Measurements from ENCODE around the gene LMBRD2. TPM values are rescaled to one million over a fixed set of nuclear protein-coding genes. Genes with fewer than 3 reads are reported as not detected.

LMBRD2 gene
- total and polyA plus RNA-seq, 7 experiments from 2014 or later, result 4.1 to 17.1 (median 7.9) TPM

DNA sequence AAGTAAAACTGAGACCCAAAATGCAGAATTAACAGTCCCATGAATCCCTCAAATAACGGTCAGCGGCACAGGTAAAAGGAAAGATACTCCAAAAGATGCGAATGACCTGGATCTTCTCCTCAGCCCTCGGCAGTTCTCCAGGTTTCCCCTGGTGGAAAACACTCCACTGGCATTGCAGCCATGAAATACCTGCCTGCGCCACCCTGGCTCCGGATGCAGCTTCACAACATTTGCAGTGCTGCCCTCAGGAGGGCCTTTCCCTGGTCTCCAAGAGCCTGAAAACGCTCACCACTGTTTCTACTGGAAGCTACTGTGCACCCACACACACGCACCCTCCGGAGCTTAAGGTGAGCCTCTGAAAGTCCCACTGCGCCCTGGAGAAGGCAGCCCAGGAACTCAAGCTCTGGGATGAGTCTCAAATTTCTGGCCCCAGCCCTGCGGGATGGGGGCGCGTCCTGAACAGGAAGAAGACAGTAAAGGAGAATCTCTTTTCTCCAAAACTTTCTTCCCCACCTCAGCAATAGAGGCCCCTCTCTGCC is 85.6 kb downstream of the LMBRD2 start:
- no peaks in the 10 kb centered on the region for H3K36me3 ChIP-seq (ENCODE audit: control insufficient read depth in 2 of 3, insufficient read depth in 3 of 3, low read length in 3 of 3)
- ChIA-PET POLR2A (no interaction called here), CTCF (interaction anchor here (1.4 kb wide), 1 partner anchor 13 kb away, joined by 3 read pairs; no protein-coding TSS in a partner anchor)
- no peak overlapping the region for H3K27ac Mint-ChIP-seq
- H3K4me1 ChIP-seq (ENCODE audit: control insufficient read depth in 2 of 2, insufficient read depth in 2 of 2, low read length in 2 of 2), result no peaks in the 10 kb centered on the region
- H3K4me3 ChIP-seq (ENCODE audit: low read length), result no peak overlapping the region
- no peaks in the 10 kb centered on the region for H3K36me3 Mint-ChIP-seq
- H3K4me1 Mint-ChIP-seq, result peaks cover 6 to 14% (median 9%) of the 10 kb centered on the region in 7 donors
- peaks cover 0 to 2% (median 0%) of the 10 kb centered on the region in 11 donors for H3K9me3 Mint-ChIP-seq
- H3K27me3 Mint-ChIP-seq, result peaks cover 31 to 57% (median 34%) of the 10 kb centered on the region in 5 donors
- H3K27me3 ChIP-seq (ENCODE audit: control insufficient read depth in 2 of 2, insufficient read depth in 2 of 2, low read length in 2 of 2), result no peaks in the 10 kb centered on the region
- H3K4me3 Mint-ChIP-seq, result no peak overlapping the region
- intact Hi-C loops (cut with micrococcal nuclease), result no loop called here
- DNase-seq (no peak), ATAC-seq (no peak)
- H3K27ac ChIP-seq (ENCODE audit: low read depth, low read length), result no peak overlapping the region
- H3K9me3 ChIP-seq (ENCODE audit: control insufficient read depth in 2 of 3, low read length in 3 of 3), result no peaks in the 10 kb centered on the region

GRCh38 chr5:36060420-36060887 is 91.2 kb downstream of the LMBRD2 start:
- H3K27me3 Mint-ChIP-seq, result peaks cover 6 to 41% (median 27%) of the 10 kb centered on the region in 5 donors
- no peak for ATAC-seq
- H3K27ac Mint-ChIP-seq, result no peak overlapping the region
- ChIA-PET CTCF (no interaction called here), POLR2A (no interaction called here)
- no peaks in the 10 kb centered on the region for H3K36me3 ChIP-seq (ENCODE audit: control insufficient read depth in 2 of 3, insufficient read depth in 3 of 3, low read length in 3 of 3)
- no peaks in the 10 kb centered on the region for H3K27me3 ChIP-seq (ENCODE audit: control insufficient read depth in 2 of 2, insufficient read depth in 2 of 2, low read length in 2 of 2)
- no peaks in the 10 kb centered on the region for H3K9me3 ChIP-seq (ENCODE audit: control insufficient read depth in 2 of 3, low read length in 3 of 3)
- H3K36me3 Mint-ChIP-seq, result no peaks in the 10 kb centered on the region
- peaks cover 0 to 4% (median 0%) of the 10 kb centered on the region in 11 donors for H3K9me3 Mint-ChIP-seq
- no peak overlapping the region for H3K4me3 ChIP-seq (ENCODE audit: low read length)
- H3K27ac ChIP-seq (ENCODE audit: low read depth, low read length), result no peak overlapping the region
- intact Hi-C loops (cut with micrococcal nuclease), result no loop called here
- H3K4me3 Mint-ChIP-seq, result no peak overlapping the region
- H3K4me1 ChIP-seq (ENCODE audit: control insufficient read depth in 2 of 2, insufficient read depth in 2 of 2, low read length in 2 of 2), result no peaks in the 10 kb centered on the region
- H3K4me1 Mint-ChIP-seq, result peaks cover 0 to 3% (median 0%) of the 10 kb centered on the region in 7 donors
- no peak for DNase-seq

DNA sequence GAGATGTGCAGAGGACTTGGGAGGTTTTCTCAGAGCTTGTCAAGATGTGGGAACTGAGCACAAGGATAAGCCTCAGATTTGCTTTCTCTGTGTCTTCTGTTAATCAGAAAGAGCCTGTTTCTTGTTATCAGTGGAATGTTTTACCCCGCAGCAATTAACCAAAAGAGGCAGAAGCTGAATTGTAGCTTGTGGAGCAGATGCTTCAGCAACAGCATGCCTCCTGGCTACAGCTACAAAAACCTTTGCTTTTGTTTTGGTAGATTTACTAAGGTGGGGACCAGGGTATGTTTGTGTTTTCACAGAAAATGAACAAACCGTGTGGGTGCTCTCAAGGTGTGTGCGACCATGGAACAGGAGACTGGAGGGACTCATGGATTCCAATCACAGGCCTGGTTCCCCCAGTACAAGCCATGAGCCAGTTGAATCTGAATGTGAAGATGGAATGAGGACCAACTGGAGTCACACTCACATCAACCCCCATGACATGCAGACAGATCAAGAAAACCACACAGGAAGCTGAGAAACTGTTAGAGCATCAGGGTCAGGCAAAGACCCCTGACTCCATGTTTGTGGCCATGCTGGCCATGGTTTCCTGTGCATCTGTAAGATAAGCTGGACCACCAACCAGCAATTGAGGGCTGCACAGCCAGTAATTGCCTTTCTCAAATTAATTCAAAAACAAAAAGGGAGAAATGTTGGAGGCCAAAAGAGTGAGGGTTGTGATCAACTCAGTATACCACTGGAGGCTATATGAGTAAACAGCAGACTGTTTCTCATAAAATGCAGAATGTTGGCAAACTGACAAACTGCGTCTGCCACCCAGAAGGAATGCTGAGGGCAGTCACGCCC is 91.9 kb downstream of the LMBRD2 start:
- ATAC-seq (no peak), DNase-seq (no peak)
- Histone ChIP-seq H3K36me3 (ENCODE audit: control insufficient read depth in 2 of 3, insufficient read depth in 3 of 3, low read length in 3 of 3) (no peaks in the 10 kb centered on the region), H3K27ac (ENCODE audit: low read depth, low read length) (no peak overlapping the region), H3K27me3 (ENCODE audit: control insufficient read depth in 2 of 2, insufficient read depth in 2 of 2, low read length in 2 of 2) (no peaks in the 10 kb centered on the region), H3K4me1 (ENCODE audit: control insufficient read depth in 2 of 2, insufficient read depth in 2 of 2, low read length in 2 of 2) (no peaks in the 10 kb centered on the region), H3K4me3 (ENCODE audit: low read length) (no peak overlapping the region), H3K9me3 (ENCODE audit: control insufficient read depth in 2 of 3, low read length in 3 of 3) (no peaks in the 10 kb centered on the region)
- H3K27me3 Mint-ChIP-seq, result peaks cover 6 to 35% (median 22%) of the 10 kb centered on the region in 5 donors
- H3K9me3 Mint-ChIP-seq, result peaks cover 0 to 4% (median 0%) of the 10 kb centered on the region in 11 donors
- H3K4me1 Mint-ChIP-seq, result peaks cover 0 to 3% (median 0%) of the 10 kb centered on the region in 7 donors
- intact Hi-C loops (cut with micrococcal nuclease), result no loop called here
- POLR2A ChIA-PET, result no interaction called here
- H3K4me3 Mint-ChIP-seq, result no peak overlapping the region
- no peaks in the 10 kb centered on the region for H3K36me3 Mint-ChIP-seq
- CTCF ChIA-PET, result no interaction called here
- no peak overlapping the region for H3K27ac Mint-ChIP-seq

GRCh38 chr5:36058776-36059175 is 92.9 kb downstream of the LMBRD2 start:
- H3K4me3 Mint-ChIP-seq, result no peak overlapping the region
- DNase-seq, result no peak
- H3K27ac Mint-ChIP-seq, result peak overlapping the region in 1 of 9 donors; percentile 33
- H3K27ac ChIP-seq (ENCODE audit: low read depth, low read length), result no peak overlapping the region
- no peaks in the 10 kb centered on the region for H3K27me3 ChIP-seq (ENCODE audit: control insufficient read depth in 2 of 2, insufficient read depth in 2 of 2, low read length in 2 of 2)
- H3K9me3 ChIP-seq (ENCODE audit: control insufficient read depth in 2 of 3, low read length in 3 of 3), result no peaks in the 10 kb centered on the region
- intact Hi-C loops (cut with micrococcal nuclease), result no loop called here
- no peaks in the 10 kb centered on the region for H3K4me1 ChIP-seq (ENCODE audit: control insufficient read depth in 2 of 2, insufficient read depth in 2 of 2, low read length in 2 of 2)
- ChIA-PET CTCF (no interaction called here), POLR2A (no interaction called here)
- no peaks in the 10 kb centered on the region for H3K36me3 ChIP-seq (ENCODE audit: control insufficient read depth in 2 of 3, insufficient read depth in 3 of 3, low read length in 3 of 3)
- no peaks in the 10 kb centered on the region for H3K36me3 Mint-ChIP-seq
- H3K4me1 Mint-ChIP-seq, result peaks cover 0 to 3% (median 0%) of the 10 kb centered on the region in 7 donors
- no peak overlapping the region for H3K4me3 ChIP-seq (ENCODE audit: low read length)
- ATAC-seq, result no peak
- H3K9me3 Mint-ChIP-seq, result peaks cover 0 to 4% (median 0%) of the 10 kb centered on the region in 11 donors
- peaks cover 6 to 28% (median 18%) of the 10 kb centered on the region in 5 donors for H3K27me3 Mint-ChIP-seq

DNA sequence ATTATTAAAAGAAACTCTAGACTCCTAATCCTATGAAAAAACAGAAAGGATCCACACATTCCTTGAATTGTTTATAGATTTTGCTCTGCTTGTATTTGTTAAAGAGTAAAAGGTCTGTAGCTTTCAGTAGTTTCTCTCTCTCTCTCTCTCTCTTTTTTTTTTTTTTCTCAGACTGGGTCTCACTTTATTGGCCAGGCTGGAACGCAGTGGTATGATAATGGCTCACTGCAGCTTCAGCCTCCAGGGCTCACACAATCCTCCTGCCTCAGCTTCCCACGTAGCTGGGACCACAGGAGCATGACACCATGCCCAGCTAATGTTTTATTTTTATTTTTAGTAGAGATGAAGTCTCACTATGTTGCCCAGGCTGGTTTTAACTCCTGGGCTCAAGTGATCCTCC is 94.3 kb downstream of the LMBRD2 start:
- Histone ChIP-seq H3K4me3 (ENCODE audit: low read length) (no peak overlapping the region), H3K4me1 (ENCODE audit: control insufficient read depth in 2 of 2, insufficient read depth in 2 of 2, low read length in 2 of 2) (no peaks in the 10 kb centered on the region), H3K36me3 (ENCODE audit: control insufficient read depth in 2 of 3, insufficient read depth in 3 of 3, low read length in 3 of 3) (no peaks in the 10 kb centered on the region), H3K27me3 (ENCODE audit: control insufficient read depth in 2 of 2, insufficient read depth in 2 of 2, low read length in 2 of 2) (no peaks in the 10 kb centered on the region), H3K9me3 (ENCODE audit: control insufficient read depth in 2 of 3, low read length in 3 of 3) (no peaks in the 10 kb centered on the region), H3K27ac (ENCODE audit: low read depth, low read length) (no peak overlapping the region)
- ChIA-PET POLR2A (no interaction called here), CTCF (no interaction called here)
- ATAC-seq (no peak), DNase-seq (no peak)
- Mint-ChIP-seq H3K27me3 (peaks cover 6 to 39% (median 16%) of the 10 kb centered on the region in 5 donors), H3K4me1 (peaks cover 0 to 3% (median 0%) of the 10 kb centered on the region in 7 donors), H3K4me3 (no peak overlapping the region), H3K36me3 (no peaks in the 10 kb centered on the region), H3K9me3 (peaks cover 0 to 4% (median 0%) of the 10 kb centered on the region in 11 donors), H3K27ac (no peak overlapping the region)
- intact Hi-C loops (cut with micrococcal nuclease), result no loop called here

- Mint-ChIP-seq H3K27ac (no peak overlapping the region), H3K9me3 (peaks cover 0 to 2% (median 0%) of the 10 kb centered on the region in 11 donors), H3K4me3 (no peak overlapping the region), H3K36me3 (no peaks in the 10 kb centered on the region), H3K4me1 (peaks cover 0 to 3% (median 0%) of the 10 kb centered on the region in 7 donors), H3K27me3 (peaks cover 6 to 41% (median 16%) of the 10 kb centered on the region in 5 donors)
- no peak overlapping the region for H3K27ac ChIP-seq (ENCODE audit: low read depth, low read length)
- no peaks in the 10 kb centered on the region for H3K4me1 ChIP-seq (ENCODE audit: control insufficient read depth in 2 of 2, insufficient read depth in 2 of 2, low read length in 2 of 2)
- H3K4me3 ChIP-seq (ENCODE audit: low read length), result no peak overlapping the region
- CTCF ChIA-PET, result no interaction called here
- POLR2A ChIA-PET, result no interaction called here
- DNase-seq (no peak), ATAC-seq (no peak)
- H3K27me3 ChIP-seq (ENCODE audit: control insufficient read depth in 2 of 2, insufficient read depth in 2 of 2, low read length in 2 of 2), result no peaks in the 10 kb centered on the region
- H3K9me3 ChIP-seq (ENCODE audit: control insufficient read depth in 2 of 3, low read length in 3 of 3), result no peaks in the 10 kb centered on the region
- intact Hi-C loops (cut with micrococcal nuclease), result no loop called here
- H3K36me3 ChIP-seq (ENCODE audit: control insufficient read depth in 2 of 3, insufficient read depth in 3 of 3, low read length in 3 of 3), result no peaks in the 10 kb centered on the region
Measured at GRCh38 chr5:36056422-36056821, 95.3 kb downstream of the LMBRD2 start.
